HepG2 (cell line): ENCODE measurements around the gene C19orf85. TPM values are rescaled to one million over a fixed set of nuclear protein-coding genes. Genes with fewer than 3 reads are reported as not detected.

Experiments
- ATF1 ChIP-seq: IDR thresholded peaks from 2 replicates; pipeline ENCODE4 v1.6.1; 2016; ENCODE audit warnings: mild to moderate bottlenecking, control low read depth
- GABPB1 ChIP-seq: IDR thresholded peaks from 2 replicates; pipeline ENCODE4 v1.6.1; 2016; ENCODE audit warnings: mild to moderate bottlenecking, missing genetic modification reagents, moderate library complexity, missing compliant biosample characterization
- KIAA2018 ChIP-seq: sonication (generic); formaldehyde crosslinking; IDR thresholded peaks from 2 replicates; pipeline ENCODE4 v1.5.0; 2020; ENCODE audit warnings: mild to moderate bottlenecking, missing genetic modification reagents, borderline replicate concordance
- PATZ1 ChIP-seq: sonication (generic); formaldehyde crosslinking; IDR thresholded peaks from 2 replicates; pipeline ENCODE4 v1.4.0; 2020; ENCODE audit warnings: missing genetic modification reagents
- PHF5A ChIP-seq: IDR thresholded peaks from one replicate; pipeline ENCODE4 v1.6.1; 2018; ENCODE audit warnings: low read depth, missing genetic modification reagents; ENCODE audit not compliant: unreplicated experiment
- RARA ChIP-seq: IDR thresholded peaks from 2 replicates; pipeline ENCODE4 v1.6.1; 2016; ENCODE audit warnings: missing genetic modification reagents, missing compliant biosample characterization
- RARG ChIP-seq: sonication (generic); formaldehyde crosslinking; IDR thresholded peaks from 2 replicates; pipeline ENCODE4 v1.4.0; 2020; ENCODE audit warnings: low read depth, mild to moderate bottlenecking, missing genetic modification reagents
- SNAPC2 ChIP-seq: sonication (generic); formaldehyde crosslinking; IDR thresholded peaks from 2 replicates; pipeline ENCODE4 v1.8.1; 2022; ENCODE audit warnings: mild to moderate bottlenecking, missing genetic modification reagents
- SP1 ChIP-seq, 2 experiments: fragments of 450-650 bp in 1 of 2; sonication (generic) in 1 of 2; formaldehyde crosslinking in 1 of 2; IDR thresholded peaks; 2 replicates each; pipeline versions ENCODE4 v1.4.0 to v1.6.1; 2016 to 2020; ENCODE audit warnings: missing genetic modification reagents in 1 of 2
- ZBTB49 ChIP-seq: sonication (generic); formaldehyde crosslinking; IDR thresholded peaks from 2 replicates; pipeline ENCODE4 v1.4.0; 2020; ENCODE audit warnings: missing genetic modification reagents, borderline replicate concordance
- ZFP62 ChIP-seq: sonication (generic); formaldehyde crosslinking; IDR thresholded peaks from 2 replicates; pipeline ENCODE4 v1.4.0; 2020; ENCODE audit warnings: missing genetic modification reagents
- ZKSCAN8 ChIP-seq: IDR thresholded peaks from 2 replicates; pipeline ENCODE4 v1.6.1; 2016; ENCODE audit warnings: borderline replicate concordance, missing genetic modification reagents, missing compliant biosample characterization
- ZNF230 ChIP-seq: sonication (generic); formaldehyde crosslinking; IDR thresholded peaks from 2 replicates; pipeline ENCODE4 v1.4.0; 2020; ENCODE audit warnings: mild to moderate bottlenecking, missing genetic modification reagents
- ZNF501 ChIP-seq: sonication (generic); formaldehyde crosslinking; IDR thresholded peaks from 2 replicates; pipeline ENCODE4 v1.5.1; 2020; ENCODE audit warnings: mild to moderate bottlenecking, moderate library complexity, missing genetic modification reagents
- ZNF713 ChIP-seq: sonication (generic); formaldehyde crosslinking; IDR thresholded peaks from 2 replicates; pipeline ENCODE4 v1.4.0; 2020; ENCODE audit warnings: mild to moderate bottlenecking, missing genetic modification reagents
- ZNF737 ChIP-seq: sonication (generic); formaldehyde crosslinking; IDR thresholded peaks from 2 replicates; pipeline ENCODE4 v1.5.0; 2020; ENCODE audit warnings: missing genetic modification reagents, mild to moderate bottlenecking, borderline replicate concordance
- ZSCAN22 ChIP-seq: sonication (generic); formaldehyde crosslinking; IDR thresholded peaks from 2 replicates; pipeline ENCODE4 v1.4.0; 2020; ENCODE audit warnings: mild to moderate bottlenecking, missing genetic modification reagents
- polyA plus RNA-seq, 8 experiments: library from polyadenylated mRNA; depleted of rRNA in 3 of 8; stranded (reverse) in 7 of 8; unstranded in 1 of 8; fragments of >200 nt; fragmentation: Illumina TruSeq in 4 of 8; extraction: Trizol in 4 of 8; gene quantifications; 2 replicates each; pipeline versions ENCODE4 v1.2.1 to v1.2.3, GENCODE V29; 2011 to 2016; ENCODE audit warnings: low read depth in 4 of 8, missing spikeins in 1 of 8, mixed read lengths in 1 of 8; ENCODE audit not compliant: insufficient read depth in 1 of 8
- total RNA-seq, 5 experiments: library from RNA; depleted of rRNA; stranded (reverse); fragments of >200 nt; fragmentation: Illumina TruSeq; extraction: Trizol; gene quantifications; 2 replicates each; pipeline ENCODE4 v1.2.3, GENCODE V29; 2016; ENCODE audit warnings: low read depth in 1 of 5

C19orf85 gene
- total and polyA plus RNA-seq, 2 of the 13 experiments (the other 11 are each of a cell fraction or from before 2014, with no cell fraction given): not detected

GRCh38 chr19:55467236-55468053 lies 2.9 kb upstream of the C19orf85 start (continued):
- TF ChIP-seq ZBTB49 (CRISPR knock-in tag): no peak
- TF ChIP-seq ZKSCAN8 (CRISPR knock-in tag): peak; percentile 81; the same call in 1 of the 2 replicates
- no peak for TF ChIP-seq ZFP62 (CRISPR knock-in tag)
- no peak for TF ChIP-seq ZNF713 (CRISPR knock-in tag)
- TF ChIP-seq PHF5A: no peak
- 0 out of 2 replicates have a peak, but pooled peaks have one; percentile 39 for TF ChIP-seq PATZ1 (CRISPR knock-in tag)
- TF ChIP-seq SNAPC2 (CRISPR knock-in tag): no peak
- TF ChIP-seq SP1 (IDR thresholded peaks at IDR 0.05): no peak
- 0 out of 2 replicates have a peak, but pooled peaks have one; percentile 35 for TF ChIP-seq SP1 (CRISPR knock-in tag; IDR thresholded peaks at IDR 0.05)
- no peak for TF ChIP-seq ZNF230
- peak; percentile 74; the same call in 1 of the 2 replicates for TF ChIP-seq GABPB1 (CRISPR knock-in tag)
- no peak for TF ChIP-seq KIAA2018 (CRISPR knock-in tag)
- TF ChIP-seq ZNF501 (CRISPR knock-in tag): peak; percentile 72
- 0 out of 2 replicates have a peak, but pooled peaks have one; percentile 38 for TF ChIP-seq ZNF737
- TF ChIP-seq RARA (CRISPR knock-in tag): no peak
- TF ChIP-seq RARG (CRISPR knock-in tag): no peak
- no peak for TF ChIP-seq ATF1
- TF ChIP-seq ZSCAN22 (CRISPR knock-in tag): no peak
